ENCODE results near the gene SLC47A2.
A peak's percentile ranks its signal among the peaks of the same experiment; 100 is the strongest.

The SLC47A2 gene

GRCh38 chr17:19725486-19725885 lies 9.1 kb upstream of the SLC47A2 start:
- peak; percentile 95 for DNase-seq

- DNase-seq, result peak; percentile 97
Measured at GRCh38 chr17:19724501-19725420, 8.4 kb upstream of the SLC47A2 start.

GRCh38 chr17:19723964-19724363 lies 7.6 kb upstream of the SLC47A2 start:
- DNase-seq, result no peak

GRCh38 chr17:19720631-19721426 lies 4.4 kb upstream of the SLC47A2 start:
- no peak for DNase-seq

- peak; percentile 43 for DNase-seq
Measured at GRCh38 chr17:19720210-19720475, 3.8 kb upstream of the SLC47A2 start.

GRCh38 chr17:19719355-19720209 lies 3.2 kb upstream of the SLC47A2 start:
- DNase-seq, result no peak

GRCh38 chr17:19718613-19719354 lies 2.4 kb upstream of the SLC47A2 start:
- DNase-seq, result no peak

GRCh38 chr17:19718041-19718612 lies 1.7 kb upstream of the SLC47A2 start:
- DNase-seq, result no peak

GRCh38 chr17:19717411-19717908 lies 1.1 kb upstream of the SLC47A2 start:
- DNase-seq, result no peak

GRCh38 chr17:19717031-19717360 lies 612 bp upstream of the SLC47A2 start:
- DNase-seq, result no peak

- DNase-seq, result no peak
Measured at GRCh38 chr17:19714542-19715411, 1.6 kb downstream of the SLC47A2 start.

GRCh38 chr17:19713901-19714361 lies 2.5 kb downstream of the SLC47A2 start:
- no peak for DNase-seq

- no peak for DNase-seq
Measured at GRCh38 chr17:19713462-19713861, 2.9 kb downstream of the SLC47A2 start.

GRCh38 chr17:19712436-19713004 lies 3.9 kb downstream of the SLC47A2 start:
- DNase-seq, result no peak

- DNase-seq, result no peak
Measured at GRCh38 chr17:19709841-19710240, 6.5 kb downstream of the SLC47A2 start.

GRCh38 chr17:19708431-19709175 lies 7.8 kb downstream of the SLC47A2 start:
- DNase-seq, result no peak

- DNase-seq, result no peak
Measured at GRCh38 chr17:19707728-19708221, 8.6 kb downstream of the SLC47A2 start.

- DNase-seq, result no peak
Measured at GRCh38 chr17:19706791-19707727, 9.3 kb downstream of the SLC47A2 start.

Data from inflammatory macrophage treated with lipopolysaccharide for 4 hours (primary cell).